H1 (cell line): ENCODE results near the gene SLC25A42. TPM values are rescaled to one million over a fixed set of nuclear protein-coding genes. Genes with fewer than 3 reads are reported as not detected.

Experiments used
- CTCF ChIA-PET: fragments of 300-600 bp; sonication (Branson Sonifier 250); formaldehyde crosslinking; loops from one replicate; lab custom pipeline; 2021; ENCODE audit not compliant: partially characterized antibody; lab: Charles Lee
- POLR2A ChIA-PET: fragments of 300-600 bp; sonication (Branson Sonifier 250); formaldehyde crosslinking; loops from one replicate; lab custom pipeline; 2021; ENCODE audit warnings: inconsistent platforms; ENCODE audit not compliant: partially characterized antibody; lab: Charles Lee
- DNase-seq, 2 experiments: peaks; one replicate each; pipeline versions ENCODE4 v3.0.0 to v3.0.0-alpha.2; 2010 to 2022; ENCODE audit warnings: low spot score in 2 of 2, low read depth in 1 of 2, mixed read lengths in 1 of 2
- FAIRE-seq: peaks from 2 replicates; lab custom pipeline; 2011; peaks lifted over from hg19 to GRCh38; lab: Jason Lieb, UNC
- H2AFZ ChIP-seq: 2 replicates; pipeline ENCODE4 v1.8.1; 2012; ENCODE audit warnings: low read length, inconsistent platforms
- H2AK5ac ChIP-seq: 2 replicates; pipeline ENCODE4 v1.6.1; 2013; ENCODE audit warnings: low read depth, low read length
- H2BK120ac ChIP-seq: replicated peaks from 2 replicates; pipeline ENCODE3; 2013; ENCODE audit warnings: low read depth, low read length, inconsistent platforms
- H2BK12ac ChIP-seq: 2 replicates; pipeline ENCODE4 v1.6.1; 2013; ENCODE audit warnings: low read depth, low read length
- H2BK15ac ChIP-seq: 2 replicates; pipeline ENCODE4 v1.6.1; 2013; ENCODE audit warnings: low read length
- H2BK20ac ChIP-seq: 2 replicates; pipeline ENCODE4 v1.6.1; 2013; ENCODE audit warnings: low read length
- H2BK5ac ChIP-seq: 2 replicates; pipeline ENCODE4 v1.6.1; 2013; ENCODE audit warnings: low read depth, low read length
- H3K14ac ChIP-seq: 2 replicates; pipeline ENCODE4 v1.6.1; 2013; ENCODE audit warnings: inconsistent platforms; ENCODE audit not compliant: insufficient read length
- H3K18ac ChIP-seq: 2 replicates; pipeline ENCODE4 v1.6.1; 2013; ENCODE audit warnings: low read length; ENCODE audit errors: extremely low read depth
- H3K23ac ChIP-seq: 2 replicates; pipeline ENCODE4 v1.6.1; 2013; ENCODE audit warnings: inconsistent platforms; ENCODE audit not compliant: insufficient read length
- H3K23me2 ChIP-seq: 2 replicates; pipeline ENCODE4 v1.6.1; 2013; ENCODE audit warnings: low read depth, low read length
- H3K27ac ChIP-seq: 2 replicates; pipeline ENCODE4 v1.6.1; 2011; ENCODE audit warnings: low read depth, low read length, inconsistent platforms
- H3K27me3 ChIP-seq, 4 experiments: replicated peaks in 1 of 4; 1 replicate in 1 of 4; 2 replicates in 3 of 4; pipeline versions ENCODE4 v1.6.1 to v1.8.1; 2011 to 2013; ENCODE audit warnings: low read length in 3 of 4, mild to moderate bottlenecking in 3 of 4, inconsistent platforms in 2 of 4, mixed read lengths in 2 of 4, moderate library complexity in 1 of 4; ENCODE audit not compliant: control insufficient read depth in 3 of 4, insufficient read depth in 3 of 4; ENCODE audit errors: extremely low read depth in 1 of 4
- H3K36me3 ChIP-seq, 4 experiments: 2 replicates each; pipeline versions ENCODE4 v1.6.1 to v1.8.1; 2011 to 2013; ENCODE audit warnings: mild to moderate bottlenecking in 4 of 4, low read length in 3 of 4, moderate library complexity in 2 of 4, control low read depth in 1 of 4, inconsistent platforms in 1 of 4; ENCODE audit not compliant: insufficient read depth in 4 of 4, control insufficient read depth in 2 of 4
- H3K4ac ChIP-seq: replicated peaks from 2 replicates; pipeline ENCODE3; 2013; ENCODE audit warnings: low read length, low read depth, mixed read lengths, inconsistent platforms; ENCODE audit not compliant: insufficient read length
- H3K4me1 ChIP-seq, 4 experiments: replicated peaks in 1 of 4; 1 replicate in 1 of 4; 2 replicates in 3 of 4; pipeline versions ENCODE4 v1.6.1 to v1.8.1; 2011 to 2013; ENCODE audit warnings: low read length in 3 of 4, inconsistent platforms in 2 of 4, mixed read lengths in 1 of 4; ENCODE audit not compliant: insufficient read depth in 4 of 4, control insufficient read depth in 3 of 4
- H3K4me2 ChIP-seq, 2 experiments: 2 replicates each; pipeline versions ENCODE4 v1.6.1 to v1.8.1; 2011 to 2013; ENCODE audit warnings: low read depth in 2 of 2, low read length in 2 of 2, control low read depth in 1 of 2, inconsistent platforms in 1 of 2, mild to moderate bottlenecking in 1 of 2; ENCODE audit not compliant: insufficient read depth in 1 of 2
- H3K4me3 ChIP-seq, 4 experiments: fragments of 200-600, 300-600 bp in 1 of 4; sonication (generic), shearing (Covaris generic), sonication (Bioruptor Twin) in 1 of 4; 2 replicates each; pipeline versions ENCODE4 v1.5.1 to v1.8.1; 2011 to 2016; ENCODE audit warnings: low read length in 4 of 4, low read depth in 3 of 4, control low read depth in 2 of 4, inconsistent platforms in 2 of 4, mild to moderate bottlenecking in 2 of 4, mixed read lengths in 1 of 4, moderate library complexity in 1 of 4; ENCODE audit not compliant: insufficient read depth in 2 of 4; ENCODE audit errors: extremely low read depth in 1 of 4
- H3K56ac ChIP-seq: replicated peaks from 2 replicates; pipeline ENCODE3; 2013; ENCODE audit warnings: low read depth, mild to moderate bottlenecking, mixed read lengths, low read length, inconsistent platforms; ENCODE audit not compliant: insufficient read length
- H3K79me1 ChIP-seq: 2 replicates; pipeline ENCODE4 v1.6.1; 2013; ENCODE audit warnings: low read depth, low read length, control low read depth
- H3K79me2 ChIP-seq, 2 experiments: 2 replicates each; pipeline versions ENCODE4 v1.6.1 to v1.8.1; 2012 to 2013; ENCODE audit warnings: low read length in 2 of 2, mild to moderate bottlenecking in 2 of 2, inconsistent platforms in 1 of 2; ENCODE audit not compliant: insufficient read depth in 2 of 2, control insufficient read depth in 1 of 2
- H3K9ac ChIP-seq, 4 experiments: replicated peaks in 1 of 4; 1 replicate in 1 of 4; 2 replicates in 3 of 4; pipeline versions ENCODE4 v1.6.1 to v1.8.1; 2011 to 2013; ENCODE audit warnings: low read depth in 3 of 4, low read length in 3 of 4, control low read depth in 2 of 4, mild to moderate bottlenecking in 2 of 4, moderate library complexity in 2 of 4, inconsistent platforms in 1 of 4; ENCODE audit errors: extremely low read depth in 1 of 4
- H3K9me3 ChIP-seq, 2 experiments: 2 replicates each; pipeline versions ENCODE4 v1.6.1 to v1.8.1; 2012 to 2013; ENCODE audit warnings: mild to moderate bottlenecking in 2 of 2, moderate library complexity in 2 of 2, control low read depth in 1 of 2, inconsistent platforms in 1 of 2, low read depth in 1 of 2, low read length in 1 of 2, mixed read lengths in 1 of 2; ENCODE audit not compliant: insufficient read depth in 2 of 2
- H4K20me1 ChIP-seq, 2 experiments: replicated peaks in 1 of 2; 2 replicates each; pipeline versions ENCODE3 to v1.8.1; 2011 to 2013; ENCODE audit warnings: inconsistent platforms in 2 of 2, low read length in 2 of 2, mild to moderate bottlenecking in 1 of 2; ENCODE audit not compliant: insufficient read depth in 2 of 2, control insufficient read depth in 1 of 2
- H4K5ac ChIP-seq: 2 replicates; pipeline ENCODE4 v1.6.1; 2013; ENCODE audit warnings: low read length, low read depth, mixed read lengths, inconsistent platforms; ENCODE audit not compliant: insufficient read length
- H4K8ac ChIP-seq: 2 replicates; pipeline ENCODE4 v1.8.0; 2013; ENCODE audit warnings: mild to moderate bottlenecking, moderate library complexity, low read length, inconsistent platforms; ENCODE audit not compliant: insufficient read depth; ENCODE audit errors: extremely low read depth
- H4K91ac ChIP-seq: replicated peaks from 2 replicates; pipeline ENCODE3; 2013; ENCODE audit warnings: low read length, mixed read lengths, inconsistent platforms; ENCODE audit not compliant: insufficient read length
- ASH2L ChIP-seq: fragments of 200-600, 300-600 bp; sonication (generic); IDR thresholded peaks from one replicate; pipeline ENCODE4 v1.7.1; 2017; ENCODE audit warnings: low read length
- CBX5 ChIP-seq: fragments of 300-800, 300-1000 bp; sonication (generic); IDR thresholded peaks from 2 replicates; pipeline ENCODE4 v1.7.1; 2016; ENCODE audit warnings: antibody characterized with exemption, low read length, low read depth
- HDAC2 ChIP-seq, 2 experiments: fragments of 300-600 bp in 1 of 2; sonication (generic) in 1 of 2; IDR thresholded peaks; 2 replicates each; pipeline ENCODE4 v1.6.1; 2011 to 2012; ENCODE audit warnings: low read depth in 2 of 2, low read length in 2 of 2, mild to moderate bottlenecking in 2 of 2, moderate library complexity in 2 of 2, borderline replicate concordance in 1 of 2, inconsistent platforms in 1 of 2
- KDM5A ChIP-seq: fragments of 200-600 bp; IDR thresholded peaks from 2 replicates; pipeline ENCODE4 v1.7.1; 2012; ENCODE audit warnings: mild to moderate bottlenecking, low read length, inconsistent platforms, mixed read lengths
- POU5F1 ChIP-seq: IDR thresholded peaks from 2 replicates; pipeline ENCODE4 v1.6.1; 2011; ENCODE audit warnings: low read depth, mild to moderate bottlenecking, low read length, moderate library complexity
- RFX5 ChIP-seq: IDR thresholded peaks from 2 replicates; pipeline ENCODE4 v1.6.1; 2011; ENCODE audit warnings: low read depth, low read length, improper control_type of control experiment, borderline replicate concordance
- SAP30 ChIP-seq: fragments of 300-600 bp; sonication (generic); IDR thresholded peaks from 2 replicates; pipeline ENCODE4 v1.7.1; 2012; ENCODE audit warnings: low read length, moderate library complexity, mild to moderate bottlenecking, inconsistent platforms; ENCODE audit not compliant: insufficient read depth, insufficient replicate concordance
- TCF12 ChIP-seq: IDR thresholded peaks from 2 replicates; pipeline ENCODE4 v1.6.1; 2011; ENCODE audit warnings: low read depth, mild to moderate bottlenecking, low read length
- TEAD4 ChIP-seq: IDR thresholded peaks from 2 replicates; pipeline ENCODE4 v1.6.1; 2012; ENCODE audit warnings: low read depth, low read length, inconsistent platforms, mixed read lengths
- ZNF274 ChIP-seq: IDR thresholded peaks from 2 replicates; pipeline ENCODE4 v1.7.0; 2012; ENCODE audit warnings: low read length, borderline replicate concordance; ENCODE audit errors: extremely low read depth
- WGBS, 2 experiments: shearing (Covaris generic) in 1 of 2; methylation state at CpG; one replicate each; pipeline versions ENCODE4 v1.1.6 to v1.1.7; 2013 to 2015; ENCODE audit warnings: low lambda C conversion rate in 2 of 2, mixed read lengths in 2 of 2, inconsistent platforms in 1 of 2, low coverage in 1 of 2, missing lambda C conversion rate in 1 of 2; ENCODE audit not compliant: insufficient replicate concordance in 2 of 2, insufficient coverage in 1 of 2, insufficient read length in 1 of 2; ENCODE audit errors: extremely low coverage in 1 of 2, missing lambda C conversion rate in 1 of 2; 5-methylcytosine and 5-hydroxymethylcytosine counted together
- polyA plus RNA-seq, 7 experiments: library from polyadenylated mRNA; depleted of rRNA in 3 of 7; stranded (reverse) in 5 of 7; unstranded in 2 of 7; fragments of >200 nt in 5 of 7; fragments of 200-250 nt in 2 of 7; gene quantifications; 1 replicate in 5 of 7; 2 replicates in 1 of 7; 4 replicates in 1 of 7; pipeline versions ENCODE4 v1.2.1 to v1.2.3, GENCODE V29; 2011 to 2013; ENCODE audit warnings: missing spikeins in 2 of 7, mixed read lengths in 2 of 7
- total RNA-seq: library from RNA; stranded (reverse); fragmentation: NEBNext Ultra II Directional; extraction: Animal tissue kit (Norgen Biotek cat#: 25700); gene quantifications from 2 replicates; pipeline ENCODE4 v1.2.1, GENCODE V29; 2021
- TF ChIP-seq, protein P1 (sequence below): IDR thresholded peaks from 2 replicates; pipeline ENCODE4 v1.6.1; 2012; ENCODE audit warnings: low read length, inconsistent platforms

Gene SLC25A42
- total and polyA plus RNA-seq, 2 of the 8 experiments (the other 6 are each of a cell fraction or from before 2014, with no cell fraction given): 5.9 to 6.2 TPM

DNA sequence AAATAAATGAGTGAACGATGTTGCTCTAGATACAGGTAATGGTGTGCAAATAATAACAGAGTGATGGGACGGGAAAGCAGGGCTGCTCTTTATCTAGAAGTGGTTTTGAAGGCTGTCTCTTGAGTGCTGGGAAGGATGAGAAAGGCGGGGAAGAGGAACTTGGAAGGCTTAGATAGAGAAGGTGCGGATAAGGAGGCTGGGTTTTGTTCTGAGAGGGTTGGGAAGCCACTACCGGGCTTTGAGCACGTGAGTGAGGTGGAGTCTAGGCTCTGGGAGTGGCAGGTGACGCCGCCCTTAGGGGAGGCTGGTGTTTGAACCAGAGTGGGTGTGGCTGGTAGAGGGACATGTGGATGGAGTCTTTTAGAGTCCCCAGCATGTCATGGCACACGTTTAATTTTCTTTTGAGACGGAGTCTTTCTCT, 29.6 kb upstream of the SLC25A42 start:
- peaks cover 7 to 68% of the 10 kb centered on the region in 2 experiments; a peak in 3 of 4 replicates for H3K79me2 ChIP-seq
- no peak overlapping the region; the same call in 1 of the 2 replicates for H3K18ac ChIP-seq
- H3K56ac ChIP-seq: peak overlapping the region; percentile 60
- peaks cover 12 to 13% of the 10 kb centered on the region in 2 experiments for H3K9me3 ChIP-seq
- ChIA-PET POLR2A (interaction anchor here (1.4 kb wide), 1 partner anchor 101 kb away, joined by 4 read pairs; no protein-coding TSS in a partner anchor), CTCF (interaction anchor here (0.7 to 5.0 kb wide), 3 partner anchors 15 to 23 kb away, joined by 3 to 18 read pairs (median 4); no protein-coding TSS in a partner anchor)
- H3K4me3 ChIP-seq: peak overlapping the region; percentile 80 to 98 (median 86)
- peaks cover 6 to 25% (median 19%) of the 10 kb centered on the region in 4 experiments for H3K36me3 ChIP-seq
- peaks cover 0 to 3% (median 3%) of the 10 kb centered on the region in 4 experiments; a peak in 3 of 7 replicates for H3K4me1 ChIP-seq
- no peak overlapping the region for H2BK120ac ChIP-seq
- peaks cover 13 to 15% of the 10 kb centered on the region in 2 experiments for H4K20me1 ChIP-seq
- peaks cover 23% of the 10 kb centered on the region for H3K79me1 ChIP-seq
- H4K8ac ChIP-seq: no peak overlapping the region
- no peak for FAIRE-seq
- WGBS, 2 experiments: 10% methylated on average over 10 of the region's 10 CpGs; no CpG with 5 or more reads in 1 of the 2 experiments
- H3K23me2 ChIP-seq: peaks cover 7% of the 10 kb centered on the region
- no peak overlapping the region for H2BK15ac ChIP-seq
- H3K4me2 ChIP-seq: peak overlapping the region; percentile 85 to 87
- H4K5ac ChIP-seq: peak overlapping the region; percentile 14
- no peak overlapping the region for H3K14ac ChIP-seq
- H3K27me3 ChIP-seq: no peaks in the 10 kb centered on the region
- no peak overlapping the region for H3K23ac ChIP-seq
- H2BK12ac ChIP-seq: no peak overlapping the region
- peak overlapping the region in 1 of 4 experiments; percentile 84; a peak in 4 of 7 replicates for H3K9ac ChIP-seq
- H2AK5ac ChIP-seq: no peak overlapping the region
- H2BK5ac ChIP-seq: 0 out of 2 replicates have a peak overlapping the region, but pooled peaks have one; percentile 18
- H2AFZ ChIP-seq: no peak overlapping the region
- no peak overlapping the region for H2BK20ac ChIP-seq
- peak; percentile 36 to 66 for DNase-seq
- H3K4ac ChIP-seq: peak overlapping the region; percentile 87
- H3K27ac ChIP-seq: no peak overlapping the region
- H4K91ac ChIP-seq: no peak overlapping the region
- TF ChIP-seq RFX5: no peak
- TF ChIP-seq TCF12: no peak
- TF ChIP-seq HDAC2 (IDR thresholded peaks at IDR 0.05; ENCODE audit: borderline replicate concordance in 1 of 2, low read depth in 2 of 2, low read length in 2 of 2): no peak
- TF ChIP-seq ASH2L: peak; percentile 45
- TF ChIP-seq CBX5: no peak
- TF ChIP-seq, protein P1, sequence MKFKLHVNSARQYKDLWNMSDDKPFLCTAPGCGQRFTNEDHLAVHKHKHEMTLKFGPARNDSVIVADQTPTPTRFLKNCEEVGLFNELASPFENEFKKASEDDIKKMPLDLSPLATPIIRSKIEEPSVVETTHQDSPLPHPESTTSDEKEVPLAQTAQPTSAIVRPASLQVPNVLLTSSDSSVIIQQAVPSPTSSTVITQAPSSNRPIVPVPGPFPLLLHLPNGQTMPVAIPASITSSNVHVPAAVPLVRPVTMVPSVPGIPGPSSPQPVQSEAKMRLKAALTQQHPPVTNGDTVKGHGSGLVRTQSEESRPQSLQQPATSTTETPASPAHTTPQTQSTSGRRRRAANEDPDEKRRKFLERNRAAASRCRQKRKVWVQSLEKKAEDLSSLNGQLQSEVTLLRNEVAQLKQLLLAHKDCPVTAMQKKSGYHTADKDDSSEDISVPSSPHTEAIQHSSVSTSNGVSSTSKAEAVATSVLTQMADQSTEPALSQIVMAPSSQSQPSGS: no peak
- peak; percentile 77 for TF ChIP-seq SAP30
- TF ChIP-seq KDM5A: no peak
- no peak for TF ChIP-seq ZNF274
- TF ChIP-seq TEAD4: no peak
- TF ChIP-seq POU5F1: no peak
